Panc1 (cell line): ENCODE data around the gene FMN2. TPM values are rescaled to one million over a fixed set of nuclear protein-coding genes. Genes with fewer than 3 reads are reported as not detected.

ENCODE experiments used
- ATAC-seq: fragments of 200-7000 bp; cut with Tn5 transposase; 2 replicates; pipeline ENCODE4 v1.9.1; 2020; ENCODE audit warnings: mild to moderate bottlenecking, moderate library complexity
- BruUV-seq: library from RNA; stranded (reverse); fragments of 400-500 nt; replicated peaks from 2 replicates; lab custom pipeline; 2021; lab: Mats Ljungman, UMichigan
- CTCF ChIA-PET: fragments of 300-600 bp; sonication (Branson Sonifier 250); formaldehyde crosslinking; loops from one replicate; lab custom pipeline; 2022; ENCODE audit warnings: antibody characterized with exemption; lab: Charles Lee
- POLR2A ChIA-PET: fragments of 300-600 bp; sonication (Branson Sonifier 250); formaldehyde crosslinking; loops from one replicate; lab custom pipeline; 2022; ENCODE audit warnings: antibody characterized with exemption; lab: Charles Lee
- DNase-seq: peaks from one replicate; pipeline ENCODE4 v3.0.0-alpha.2; 2010; ENCODE audit warnings: low read depth, low spot score
- H3K27ac ChIP-seq: 2 replicates; pipeline ENCODE4 v1.5.1; 2011; ENCODE audit warnings: mild to moderate bottlenecking, low read length, inconsistent platforms
- H3K27me3 ChIP-seq: fragments of 200-500 bp; sonication (Bioruptor generic); 2 replicates; pipeline ENCODE4 v1.6.0; 2014; ENCODE audit warnings: low read length, inconsistent platforms; ENCODE audit not compliant: control insufficient read depth, insufficient read depth
- H3K36me3 ChIP-seq: fragments of 200-500 bp; sonication (Bioruptor generic); 2 replicates; pipeline ENCODE4 v1.5.1; 2014; ENCODE audit warnings: inconsistent platforms, mild to moderate bottlenecking, low read length, moderate library complexity; ENCODE audit not compliant: control insufficient read depth, insufficient read depth
- H3K4me1 ChIP-seq: 2 replicates; pipeline ENCODE4 v1.5.1; 2011; ENCODE audit warnings: inconsistent platforms, mild to moderate bottlenecking, low read length, moderate library complexity; ENCODE audit not compliant: control insufficient read depth, insufficient read depth
- H3K4me3 ChIP-seq, 2 experiments: 2 replicates each; pipeline ENCODE4 v1.5.1; 2011 to 2012; ENCODE audit warnings: low read depth in 2 of 2, low read length in 2 of 2, mild to moderate bottlenecking in 2 of 2, inconsistent platforms in 1 of 2, moderate library complexity in 1 of 2
- H3K9me3 ChIP-seq: fragments of 200-500 bp; sonication (Bioruptor generic); 2 replicates; pipeline ENCODE4 v1.5.1; 2014; ENCODE audit warnings: low read depth, mild to moderate bottlenecking, inconsistent platforms, low read length, moderate library complexity; ENCODE audit not compliant: control insufficient read depth, insufficient read depth
- CTCF ChIP-seq: fragments of 450-650 bp; IDR thresholded peaks from 2 replicates; pipeline ENCODE4 v1.5.1; 2017; ENCODE audit warnings: mild to moderate bottlenecking
- POLR2AphosphoS5 ChIP-seq: IDR thresholded peaks from 2 replicates; pipeline ENCODE4 v1.6.1; 2012; ENCODE audit warnings: mild to moderate bottlenecking, low read depth, low read length, moderate library complexity
- SIN3A ChIP-seq: IDR thresholded peaks from 2 replicates; pipeline ENCODE4 v1.6.1; 2012; ENCODE audit warnings: low read depth, mild to moderate bottlenecking, low read length, moderate library complexity, borderline replicate concordance; ENCODE audit not compliant: insufficient read depth
- TCF7L2 ChIP-seq: IDR thresholded peaks from 2 replicates; pipeline ENCODE4 v1.6.1; 2011; ENCODE audit warnings: mild to moderate bottlenecking, low read depth, low read length, inconsistent platforms
- in situ Hi-C: cut with HindIII; loops from 2 replicates; pipeline ENCODE4 v1.10.0; 2016; ENCODE audit warnings: low sequenced_read_pairs, low pct_unique_long_range_greater_than_20kb
- intact Hi-C: fragments of 100-400 bp; cut with micrococcal nuclease; formaldehyde crosslinking; loops from one replicate; pipeline ENCODE4 v1.10.0; 2022; ENCODE audit not compliant: unreplicated experiment
- total RNA-seq: library from RNA; stranded (reverse); gene quantifications from one replicate; pipeline ENCODE4 v1.2.1, GENCODE V29; 2021; ENCODE audit not compliant: unreplicated experiment
- TF ChIP-seq, protein P1 (sequence below), 2 experiments: IDR thresholded peaks; 2 replicates each; pipeline ENCODE4 v1.6.1; 2011 to 2012; ENCODE audit warnings: low read depth in 2 of 2, control low read depth in 1 of 2, low read length in 1 of 2, mild to moderate bottlenecking in 1 of 2, moderate library complexity in 1 of 2; ENCODE audit not compliant: insufficient read depth in 1 of 2

FMN2 gene
- total RNA-seq, 1 experiment from 2014 or later = 1.9 TPM

DNA sequence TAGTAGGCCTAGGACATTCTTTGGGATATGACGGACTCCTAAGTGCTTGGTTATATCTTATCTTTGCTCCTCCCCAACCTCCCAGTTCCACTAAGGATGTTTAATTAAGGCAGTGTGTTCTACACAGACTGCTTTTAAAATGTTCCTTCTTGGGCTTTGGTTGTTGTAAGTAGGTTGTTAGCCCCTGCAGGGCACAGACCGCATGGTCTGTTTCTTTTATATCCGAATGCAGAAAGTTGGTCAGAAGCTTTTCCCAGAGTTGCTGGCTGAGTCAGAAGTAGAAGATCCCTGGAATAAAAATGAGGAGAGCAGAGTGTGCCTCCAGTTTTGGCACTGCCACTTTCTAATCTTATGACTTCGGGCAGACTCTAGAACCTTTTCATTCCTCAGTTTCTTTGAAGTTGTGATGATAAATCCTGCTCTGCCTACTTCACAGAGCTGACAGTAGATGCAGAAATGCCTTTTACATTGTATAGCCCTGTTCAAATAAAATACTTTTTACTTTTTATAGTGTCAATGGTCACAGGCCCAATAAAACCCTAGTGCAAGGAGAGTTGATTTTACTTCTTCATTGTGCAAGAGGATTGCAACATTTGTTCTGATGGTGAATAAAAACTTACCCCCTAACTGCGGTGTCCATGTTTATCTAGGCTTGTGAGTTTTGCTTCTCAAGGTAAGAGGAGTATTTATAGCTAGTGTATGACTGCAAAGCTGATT is 18.4 kb downstream of the FMN2 start:
- TF ChIP-seq TCF7L2 = peak; percentile 94
- TF ChIP-seq SIN3A = no peak
- POLR2A ChIA-PET = no interaction called here
- BruUV-seq = no TSS peak

GRCh38 chr1:240111558-240111957 is 19.9 kb downstream of the FMN2 start:
- POLR2A ChIA-PET = no interaction called here
- peak overlapping the region; percentile 37; the same call in 1 of the 2 replicates for H3K27ac ChIP-seq
- no peak for TF ChIP-seq CTCF
- TF ChIP-seq, protein P1, sequence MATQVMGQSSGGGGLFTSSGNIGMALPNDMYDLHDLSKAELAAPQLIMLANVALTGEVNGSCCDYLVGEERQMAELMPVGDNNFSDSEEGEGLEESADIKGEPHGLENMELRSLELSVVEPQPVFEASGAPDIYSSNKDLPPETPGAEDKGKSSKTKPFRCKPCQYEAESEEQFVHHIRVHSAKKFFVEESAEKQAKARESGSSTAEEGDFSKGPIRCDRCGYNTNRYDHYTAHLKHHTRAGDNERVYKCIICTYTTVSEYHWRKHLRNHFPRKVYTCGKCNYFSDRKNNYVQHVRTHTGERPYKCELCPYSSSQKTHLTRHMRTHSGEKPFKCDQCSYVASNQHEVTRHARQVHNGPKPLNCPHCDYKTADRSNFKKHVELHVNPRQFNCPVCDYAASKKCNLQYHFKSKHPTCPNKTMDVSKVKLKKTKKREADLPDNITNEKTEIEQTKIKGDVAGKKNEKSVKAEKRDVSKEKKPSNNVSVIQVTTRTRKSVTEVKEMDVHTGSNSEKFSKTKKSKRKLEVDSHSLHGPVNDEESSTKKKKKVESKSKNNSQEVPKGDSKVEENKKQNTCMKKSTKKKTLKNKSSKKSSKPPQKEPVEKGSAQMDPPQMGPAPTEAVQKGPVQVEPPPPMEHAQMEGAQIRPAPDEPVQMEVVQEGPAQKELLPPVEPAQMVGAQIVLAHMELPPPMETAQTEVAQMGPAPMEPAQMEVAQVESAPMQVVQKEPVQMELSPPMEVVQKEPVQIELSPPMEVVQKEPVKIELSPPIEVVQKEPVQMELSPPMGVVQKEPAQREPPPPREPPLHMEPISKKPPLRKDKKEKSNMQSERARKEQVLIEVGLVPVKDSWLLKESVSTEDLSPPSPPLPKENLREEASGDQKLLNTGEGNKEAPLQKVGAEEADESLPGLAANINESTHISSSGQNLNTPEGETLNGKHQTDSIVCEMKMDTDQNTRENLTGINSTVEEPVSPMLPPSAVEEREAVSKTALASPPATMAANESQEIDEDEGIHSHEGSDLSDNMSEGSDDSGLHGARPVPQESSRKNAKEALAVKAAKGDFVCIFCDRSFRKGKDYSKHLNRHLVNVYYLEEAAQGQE (IDR thresholded peaks at IDR 0.05; ENCODE audit: insufficient read depth in 1 of 2, low read depth in 2 of 2, low read length in 1 of 2) = no peak
- H3K9me3 ChIP-seq = no peaks in the 10 kb centered on the region
- H3K27me3 ChIP-seq = no peaks in the 10 kb centered on the region
- CTCF ChIA-PET = no interaction called here
- DNase-seq (no peak), ATAC-seq (no peak)
- intact Hi-C loops = no loop called here
- H3K4me3 ChIP-seq = no peak overlapping the region
- in situ Hi-C loops = no loop called here
- 0 out of 2 replicates have a peak, but pooled peaks cover 2% of the 10 kb centered on the region for H3K4me1 ChIP-seq
- no peaks in the 10 kb centered on the region for H3K36me3 ChIP-seq
- no TSS peak for BruUV-seq

More for the DNA sequence above, 18.4 kb downstream of the FMN2 start:
- Histone ChIP-seq H3K4me3 (no peak overlapping the region), H3K9me3 (no peaks in the 10 kb centered on the region), H3K4me1 (0 out of 2 replicates have a peak, but pooled peaks cover 2% of the 10 kb centered on the region), H3K27ac (peak overlapping the region; percentile 57; the same call in 1 of the 2 replicates), H3K36me3 (no peaks in the 10 kb centered on the region), H3K27me3 (no peaks in the 10 kb centered on the region)
- in situ Hi-C loops (no loop called here), intact Hi-C loops (no loop called here)
- no peak for DNase-seq
- CTCF ChIA-PET = no interaction called here
- no peak; the same call in 1 of the 2 replicates for ATAC-seq

- no peaks in the 10 kb centered on the region for H3K36me3 ChIP-seq
- BruUV-seq = no TSS peak
- intact Hi-C loops (no loop called here), in situ Hi-C loops (no loop called here)
- ATAC-seq (no peak), DNase-seq (no peak)
- POLR2A ChIA-PET = interaction anchor here (0.6 kb wide), 1 partner anchor 14 kb away, joined by 3 read pairs; no protein-coding TSS in a partner anchor
- no peak overlapping the region for H3K4me3 ChIP-seq
- CTCF ChIA-PET = no interaction called here
- H3K9me3 ChIP-seq = no peaks in the 10 kb centered on the region
- H3K4me1 ChIP-seq = 0 out of 2 replicates have a peak, but pooled peaks cover 2% of the 10 kb centered on the region
- H3K27me3 ChIP-seq = no peaks in the 10 kb centered on the region
- H3K27ac ChIP-seq = no peak overlapping the region; the same call in 1 of the 2 replicates
- no peak for TF ChIP-seq TCF7L2
- TF ChIP-seq CTCF = no peak
- TF ChIP-seq POLR2AphosphoS5 = no peak
- no peak for TF ChIP-seq SIN3A
- TF ChIP-seq, protein P1 (IDR thresholded peaks at IDR 0.05; ENCODE audit: insufficient read depth in 1 of 2, low read depth in 2 of 2, low read length in 1 of 2) = no peak
Observed at GRCh38 chr1:240114222-240114621, 22.5 kb downstream of the FMN2 start.
